ENCODE data around the gene SNX30.

- TF ChIP-seq CTCF (IDR thresholded peaks at IDR 0.05): no peak
- no peak for TF ChIP-seq ZFX (IDR thresholded peaks at IDR 0.05; ENCODE audit: borderline replicate concordance)
Measured at GRCh38 chr9:112863746-112864145, 113.2 kb downstream of the SNX30 start.
